Ishikawa (cell line): ENCODE data around the gene CAPZB.

Source experiments
- RAD21 ChIP-seq: IDR thresholded peaks from 2 replicates; pipeline ENCODE4 v1.6.1; 2012; ENCODE audit warnings: low read depth
- YY1 ChIP-seq: IDR thresholded peaks from 2 replicates; pipeline ENCODE4 v1.6.1; 2012; ENCODE audit warnings: low read depth
- TF ChIP-seq, protein P1 (sequence below): IDR thresholded peaks from 2 replicates; pipeline ENCODE4 v1.6.1; 2012; ENCODE audit warnings: low read depth, mild to moderate bottlenecking
- TF ChIP-seq, protein P2 (sequence below): IDR thresholded peaks from 2 replicates; pipeline ENCODE4 v1.6.1; 2012

DNA sequence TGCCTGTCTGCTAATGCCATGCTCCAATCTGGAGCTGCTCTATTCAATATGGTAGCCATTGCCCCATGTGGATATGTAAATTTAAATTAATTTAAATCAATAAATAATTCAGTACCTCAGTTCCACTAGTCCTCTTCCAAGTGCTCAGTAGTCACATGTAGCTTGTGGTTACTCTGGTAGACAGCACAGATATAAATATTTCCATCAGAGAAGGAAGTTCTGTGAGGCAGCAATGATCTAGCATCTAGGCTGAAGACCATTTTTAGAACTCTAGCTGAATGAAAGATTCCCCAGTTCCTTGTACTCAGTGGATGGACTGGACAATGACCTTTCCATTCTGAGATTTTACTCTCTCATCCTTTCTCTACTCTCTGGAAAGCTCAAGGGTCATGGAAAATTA lies 25.8 kb upstream of the CAPZB start:
- TF ChIP-seq, protein P1, sequence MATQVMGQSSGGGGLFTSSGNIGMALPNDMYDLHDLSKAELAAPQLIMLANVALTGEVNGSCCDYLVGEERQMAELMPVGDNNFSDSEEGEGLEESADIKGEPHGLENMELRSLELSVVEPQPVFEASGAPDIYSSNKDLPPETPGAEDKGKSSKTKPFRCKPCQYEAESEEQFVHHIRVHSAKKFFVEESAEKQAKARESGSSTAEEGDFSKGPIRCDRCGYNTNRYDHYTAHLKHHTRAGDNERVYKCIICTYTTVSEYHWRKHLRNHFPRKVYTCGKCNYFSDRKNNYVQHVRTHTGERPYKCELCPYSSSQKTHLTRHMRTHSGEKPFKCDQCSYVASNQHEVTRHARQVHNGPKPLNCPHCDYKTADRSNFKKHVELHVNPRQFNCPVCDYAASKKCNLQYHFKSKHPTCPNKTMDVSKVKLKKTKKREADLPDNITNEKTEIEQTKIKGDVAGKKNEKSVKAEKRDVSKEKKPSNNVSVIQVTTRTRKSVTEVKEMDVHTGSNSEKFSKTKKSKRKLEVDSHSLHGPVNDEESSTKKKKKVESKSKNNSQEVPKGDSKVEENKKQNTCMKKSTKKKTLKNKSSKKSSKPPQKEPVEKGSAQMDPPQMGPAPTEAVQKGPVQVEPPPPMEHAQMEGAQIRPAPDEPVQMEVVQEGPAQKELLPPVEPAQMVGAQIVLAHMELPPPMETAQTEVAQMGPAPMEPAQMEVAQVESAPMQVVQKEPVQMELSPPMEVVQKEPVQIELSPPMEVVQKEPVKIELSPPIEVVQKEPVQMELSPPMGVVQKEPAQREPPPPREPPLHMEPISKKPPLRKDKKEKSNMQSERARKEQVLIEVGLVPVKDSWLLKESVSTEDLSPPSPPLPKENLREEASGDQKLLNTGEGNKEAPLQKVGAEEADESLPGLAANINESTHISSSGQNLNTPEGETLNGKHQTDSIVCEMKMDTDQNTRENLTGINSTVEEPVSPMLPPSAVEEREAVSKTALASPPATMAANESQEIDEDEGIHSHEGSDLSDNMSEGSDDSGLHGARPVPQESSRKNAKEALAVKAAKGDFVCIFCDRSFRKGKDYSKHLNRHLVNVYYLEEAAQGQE, result no peak
- TF ChIP-seq, protein P2, sequence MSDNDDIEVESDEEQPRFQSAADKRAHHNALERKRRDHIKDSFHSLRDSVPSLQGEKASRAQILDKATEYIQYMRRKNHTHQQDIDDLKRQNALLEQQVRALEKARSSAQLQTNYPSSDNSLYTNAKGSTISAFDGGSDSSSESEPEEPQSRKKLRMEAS, result no peak
- TF ChIP-seq RAD21 (no peak), YY1 (no peak)
